ENCODE results near the gene ALPG. TPM values are rescaled to one million over a fixed set of nuclear protein-coding genes. Genes with fewer than 3 reads are reported as not detected.

The ALPG gene
- total RNA-seq, 2 donors from 2014 or later = not detected

DNA sequence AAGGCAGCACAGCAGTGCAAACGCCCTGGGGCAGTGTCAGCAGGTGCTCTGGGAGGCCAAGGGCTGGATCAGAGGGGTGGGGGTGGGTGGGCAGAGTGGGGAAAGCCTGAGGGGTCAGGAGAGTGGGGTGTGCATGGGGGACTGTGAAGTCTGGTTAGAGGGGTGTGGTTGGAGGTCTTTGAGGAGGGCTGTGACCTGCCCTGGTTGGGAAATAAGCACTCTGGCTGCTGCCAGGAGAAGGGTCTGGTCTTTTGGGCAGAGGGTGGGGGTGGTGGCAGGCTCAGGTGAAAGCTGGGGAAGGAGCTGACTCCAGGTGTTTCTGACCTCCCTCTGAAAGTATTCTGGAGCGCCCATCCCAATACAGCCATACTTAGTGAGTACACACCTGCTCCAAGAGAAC lies 53.5 kb downstream of the ALPG start:
- Mint-ChIP-seq H3K4me1 (ENCODE audit: low read depth) (no peaks in the 10 kb centered on the region), H3K9me3 (no peaks in the 10 kb centered on the region), H3K27me3 (ENCODE audit: low read depth) (peaks cover 20% of the 10 kb centered on the region), H3K36me3 (ENCODE audit: insufficient read depth in 2 of 2) (no peaks in the 10 kb centered on the region), H3K4me3 (no peak overlapping the region), H3K27ac (no peak overlapping the region)
- no peak for DNase-seq
- ATAC-seq (replicated peaks in 1 of 2) = no peak

Other genes starting within 250 kb of the ALPG start
- not detected for gene ALPP, start 28.1 kb upstream of the ALPG start, total RNA-seq
- not detected for gene ALPI, start 49.3 kb downstream of the ALPG start, total RNA-seq
- gene ECEL1, start 81.0 kb downstream of the ALPG start, total RNA-seq = 1 to 10 TPM; 1.8 to 2.5 TPM
- gene PRSS56, start 113.5 kb downstream of the ALPG start, total RNA-seq = under 1 TPM in 1 of 2 donors, not detected in 1; 0.39 TPM
- gene CHRND, start 119.3 kb downstream of the ALPG start, total RNA-seq = not detected
- not detected for gene CHRNG, start 132.8 kb downstream of the ALPG start, total RNA-seq
- gene TIGD1, start 143.7 kb downstream of the ALPG start, total RNA-seq = 10 to 100 TPM in 1 of 2 donors, 1 to 10 TPM in 1; 7.0 to 10.5 TPM
- gene EIF4E2, start 143.8 kb downstream of the ALPG start, total RNA-seq = 10 to 100 TPM; 42.6 to 42.7 TPM
- gene EFHD1, start 226.8 kb downstream of the ALPG start, total RNA-seq = 1 to 10 TPM; 1.0 to 1.8 TPM